ENCODE measurements around the gene MDH2.
"Not testable (repeated sequence)": the region's sequence is repeated elsewhere in the genome, so short reads cannot be mapped to it uniquely, and the experiment has no call there.

Gene MDH2

DNA sequence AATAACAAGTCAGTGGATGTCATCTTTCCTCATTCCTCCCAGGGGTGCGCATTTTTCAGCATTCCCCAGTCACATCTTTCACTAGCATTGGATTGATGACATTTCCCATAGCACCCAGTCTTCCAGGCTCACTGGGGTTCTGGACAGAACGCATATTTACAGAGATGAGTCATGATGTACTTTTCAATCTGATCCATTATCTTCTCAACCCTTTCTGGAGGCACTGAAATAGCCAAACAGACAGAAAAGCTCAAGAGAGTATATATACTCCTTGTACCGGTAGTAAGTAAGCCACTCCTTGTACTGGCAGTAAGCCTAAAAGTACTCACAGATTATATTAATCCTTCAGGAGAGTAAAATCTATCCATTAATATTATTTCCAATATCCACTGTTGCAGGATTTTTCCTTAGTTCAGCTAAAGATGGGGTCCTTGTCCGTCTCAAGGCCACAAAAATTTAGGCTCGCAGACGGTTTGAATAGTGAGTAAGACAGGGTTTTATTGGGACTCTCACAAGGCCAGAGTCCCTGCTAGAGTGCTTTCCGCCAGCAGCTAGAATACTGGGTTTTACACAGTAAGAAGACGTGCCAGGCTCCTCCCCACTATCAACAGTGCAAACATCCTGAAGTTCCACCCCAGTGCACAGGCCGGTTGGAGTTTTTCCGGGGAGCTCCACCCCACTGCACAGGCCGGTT, 60.8 kb downstream of the MDH2 start:
- in situ Hi-C loops (cut with HindIII; ENCODE audit: low sequenced_read_pairs) = no loop called here

- in situ Hi-C loops (cut with HindIII; ENCODE audit: low sequenced_read_pairs) = not testable (repeated sequence)
Measured at GRCh38 chr7:76113042-76113630, 65.2 kb downstream of the MDH2 start.

- in situ Hi-C loops (cut with HindIII; ENCODE audit: low sequenced_read_pairs) = not testable (repeated sequence)
Measured at GRCh38 chr7:76114742-76115141, 66.8 kb downstream of the MDH2 start.
